Heart left ventricle (tissue), 16 donors: ENCODE results near the gene DNAJB6. TPM values are rescaled to one million over a fixed set of nuclear protein-coding genes. Genes with fewer than 3 reads are reported as not detected.

Experiments used
- ATAC-seq, 4 donors: fragments of 200-7000 bp; cut with Tn5 transposase; one replicate each; pipeline ENCODE4 v1.9.1; 2020 to 2022; ENCODE audit warnings: moderate library complexity in 4 of 4, mild to moderate bottlenecking in 3 of 4, moderate number of reproducible peaks in 1 of 4
- DNase-seq, 5 donors: peaks; one replicate each; pipeline ENCODE4 v3.0.0-alpha.2; 2020
- H3K27ac ChIP-seq, 12 donors: fragments of 200-600 bp; sonication (generic) in 4 of 12; one replicate each; pipeline versions ENCODE4 v1.5.0 to v1.8.0; 2016 to 2022; ENCODE audit warnings: mild to moderate bottlenecking in 2 of 12
- H3K27me3 ChIP-seq, 9 donors: fragments of 200-600 bp; sonication (generic) in 2 of 9; one replicate each; pipeline versions ENCODE4 v1.5.1 to v1.8.0; 2016 to 2022; ENCODE audit warnings: mild to moderate bottlenecking in 3 of 9
- H3K36me3 ChIP-seq, 9 donors: fragments of 200-600 bp; sonication (generic) in 2 of 9; one replicate each; pipeline versions ENCODE4 v1.5.0 to v1.8.0; 2018 to 2022; ENCODE audit warnings: mild to moderate bottlenecking in 2 of 9
- H3K4me1 ChIP-seq, 12 donors: fragments of 200-600 bp; sonication (generic) in 4 of 12; one replicate each; pipeline versions ENCODE4 v1.5.0 to v1.8.0; 2016 to 2022; ENCODE audit warnings: mild to moderate bottlenecking in 3 of 12
- H3K4me3 ChIP-seq, 12 donors: fragments of 200-600 bp; sonication (generic) in 4 of 12; one replicate each; pipeline versions ENCODE4 v1.5.0 to v1.8.0; 2017 to 2022; ENCODE audit warnings: mild to moderate bottlenecking in 9 of 12, moderate library complexity in 4 of 12
- H3K9me3 ChIP-seq, 12 donors: fragments of 200-600 bp; sonication (generic) in 4 of 12; one replicate each; pipeline versions ENCODE4 v1.5.0 to v1.8.0; 2016 to 2022; ENCODE audit warnings: mild to moderate bottlenecking in 1 of 12
- CTCF ChIP-seq, 12 donors: fragments of 200-600 bp; sonication (generic) in 4 of 12; IDR thresholded peaks; one replicate each; pipeline versions ENCODE4 v1.5.0 to v1.8.0; 2018 to 2022; ENCODE audit warnings: antibody characterized with exemption in 12 of 12, mild to moderate bottlenecking in 5 of 12
- POLR2A ChIP-seq, 2 donors: fragments of 450-650 bp; IDR thresholded peaks; one replicate each; pipeline ENCODE4 v1.6.1; 2017; ENCODE audit warnings: antibody characterized with exemption in 2 of 2, mild to moderate bottlenecking in 2 of 2, moderate library complexity in 2 of 2
- WGBS, 4 donors: extraction: QIAGEN DNeasy Blood & Tissue Kit in 2 of 4; methylation state at CpG; one replicate each; pipeline versions ENCODE4 v1.1.5 to v1.1.7; 2013 to 2018; 5-methylcytosine and 5-hydroxymethylcytosine counted together
- intact Hi-C, 10 donors: fragments of 100-400 bp; cut with DNase I; formaldehyde crosslinking; loops; one replicate each; pipeline versions ENCODE4 v1.11.1 to v1.14.2; 2022
- polyA plus RNA-seq, 2 donors: library from polyadenylated mRNA; stranded (reverse); fragments of 200-250 nt; gene quantifications; one replicate each; pipeline ENCODE4 v1.2.3, GENCODE V29; 2013
- total RNA-seq, 9 donors: library from RNA; depleted of rRNA in 2 of 9; stranded (reverse); fragments of >200 nt in 2 of 9; fragmentation: NEBNext Ultra II Directional in 3 of 9; extraction: Animal tissue kit (Norgen Biotek cat#: 25700) in 3 of 9; gene quantifications; one replicate each; pipeline versions ENCODE4 v1.1.0 to v1.2.4, GENCODE V29; 2016 to 2023
- donor health status: ischemic (EF 13 %, LVEDD 7.1; RV severe dilation, severe dysfunction).
- donor health status: healthy with polysubstance abuse.
- donor health status: DM: no; HTN: yes; CAD: no.
- donor health status: DM: no; HTN: no; CAD: no.
- donor health status: ischemic (EF 25% LVEDD 6.9; RV normal size, moderate dysfunction).
- donor health status: ischemic (EF 25% LVEDD 5.7; RV mildly dilated, moderate dysfunction).
- donor health status: healthy.
- donor health status: DM: yes; HTN: yes; CAD: no.
- donor health status: ischemic (EF 35%, LVEDD 5.7; RV mildly dilated, moderate dysfunction).
- donor health status: nonischemic (EF 11% LVEDD 7.7; RV severe dilation, severe dysfunction).
- donor health status: DM: yes; HTN: yes; CAD: no.
- donor health status: PGD.
- donor health status: ischemic (EF 29% LVEDD 5.4; RV normal size, mild dysfunction).
- donor health status: nonischemic (EF 23%, LVEDD 6.1; RV moderate dilation, normal function).

Gene DNAJB6
- total and polyA plus RNA-seq, 11 donors, result 118 to 237 (median 162) TPM

- ATAC-seq (no peak), DNase-seq (no peak)
- Histone ChIP-seq H3K27me3 (peaks cover 0 to 24% (median 4%) of the 10 kb centered on the region in 9 donors), H3K27ac (no peak overlapping the region), H3K4me1 (no peaks in the 10 kb centered on the region), H3K36me3 (no peaks in the 10 kb centered on the region), H3K9me3 (peaks cover 0 to 12% (median 3%) of the 10 kb centered on the region in 12 donors), H3K4me3 (no peak overlapping the region)
- WGBS, 4 donors, result 57 to 66% (median 59%) methylated on average over 27 of the region's 27 CpGs
- no peak for TF ChIP-seq CTCF (IDR thresholded peaks at IDR 0.05)
- intact Hi-C loops, result no loop called here
Measured at GRCh38 chr7:157457355-157458253, 120.8 kb downstream of the DNAJB6 start.

DNA sequence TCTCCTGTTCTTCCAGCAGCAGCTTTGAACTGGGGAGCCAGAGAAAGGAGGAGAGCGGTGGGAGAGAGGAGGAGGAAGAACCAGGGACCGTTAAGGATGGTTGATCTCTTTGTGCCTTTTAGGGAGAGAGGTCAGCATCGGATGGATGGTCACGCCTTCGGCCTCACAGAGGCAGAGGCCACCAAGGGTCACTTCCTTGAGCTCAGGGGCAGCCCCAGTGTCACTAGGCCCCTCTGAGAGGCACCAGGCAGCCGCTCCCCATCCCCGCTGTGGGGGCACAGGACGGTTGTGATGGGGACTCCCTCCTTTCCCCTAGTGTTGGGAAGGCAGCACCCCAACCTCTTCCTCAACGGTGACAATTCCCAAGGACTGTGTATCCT is 121.4 kb downstream of the DNAJB6 start:
- peaks cover 0 to 24% (median 4%) of the 10 kb centered on the region in 9 donors for H3K27me3 ChIP-seq
- no peak overlapping the region for H3K27ac ChIP-seq
- no peak overlapping the region for H3K4me3 ChIP-seq
- no peaks in the 10 kb centered on the region for H3K4me1 ChIP-seq
- H3K9me3 ChIP-seq, result peaks cover 0 to 9% (median 2%) of the 10 kb centered on the region in 12 donors
- WGBS, 4 donors, result 72 to 90% (median 85%) methylated on average over 9 of the region's 9 CpGs
- intact Hi-C loops, result no loop called here
- DNase-seq (no peak), ATAC-seq (no peak)
- no peaks in the 10 kb centered on the region for H3K36me3 ChIP-seq
- TF ChIP-seq CTCF (IDR thresholded peaks at IDR 0.05) (no peak), POLR2A (IDR thresholded peaks at IDR 0.05) (no peak)

DNA sequence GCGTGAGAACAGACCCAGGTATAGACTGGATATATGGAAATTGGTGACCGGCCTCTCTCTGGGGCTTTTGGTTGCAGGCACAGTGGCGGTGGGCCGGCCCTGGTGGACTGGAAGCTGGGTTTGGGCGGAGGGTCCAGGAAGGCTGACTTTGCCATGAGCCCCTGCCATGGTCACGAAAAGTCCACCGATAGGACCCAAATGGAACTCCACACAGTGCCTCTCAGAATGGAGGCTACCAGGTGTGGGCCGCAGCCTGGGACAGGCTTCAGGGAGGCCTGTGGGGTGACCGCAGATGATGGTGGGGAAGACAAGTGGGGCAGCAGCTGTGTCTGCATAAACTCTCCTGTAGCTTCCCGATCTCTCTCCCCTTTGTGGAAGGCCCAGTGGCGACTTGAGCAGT is 123.2 kb downstream of the DNAJB6 start:
- H3K27ac ChIP-seq, result no peak overlapping the region
- TF ChIP-seq POLR2A (IDR thresholded peaks at IDR 0.05) (no peak), CTCF (IDR thresholded peaks at IDR 0.05) (no peak)
- H3K9me3 ChIP-seq, result no peaks in the 10 kb centered on the region
- H3K27me3 ChIP-seq, result peaks cover 0 to 35% (median 12%) of the 10 kb centered on the region in 9 donors
- H3K4me3 ChIP-seq, result no peak overlapping the region
- intact Hi-C loops, result no loop called here
- ATAC-seq, result no peak
- WGBS, 4 donors, result 87 to 94% (median 92%) methylated on average over 10 to 11 of the region's 11 CpGs
- DNase-seq, result no peak
- H3K4me1 ChIP-seq, result no peaks in the 10 kb centered on the region
- no peaks in the 10 kb centered on the region for H3K36me3 ChIP-seq

DNA sequence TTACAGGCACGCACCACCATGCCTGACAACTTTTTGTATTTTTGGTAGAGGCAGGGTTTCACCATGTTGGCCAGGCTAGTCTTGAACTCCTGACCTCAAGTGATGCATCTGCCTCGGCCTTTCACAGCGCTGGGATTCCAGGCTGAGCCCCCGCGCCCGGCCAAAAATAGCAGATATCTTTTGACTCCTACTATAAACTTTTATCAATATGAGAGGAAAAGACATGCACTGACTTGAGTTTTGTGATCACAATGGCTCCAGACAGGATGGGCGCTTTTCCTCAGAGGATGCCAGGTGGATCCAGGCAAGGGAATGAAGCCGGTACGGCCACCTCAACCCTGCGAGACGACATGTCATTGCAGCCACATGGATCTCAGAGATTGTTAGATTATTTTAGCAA is 123.9 kb downstream of the DNAJB6 start:
- no peak for ATAC-seq
- intact Hi-C loops, result no loop called here
- Histone ChIP-seq H3K27ac (no peak overlapping the region), H3K9me3 (no peaks in the 10 kb centered on the region), H3K36me3 (no peaks in the 10 kb centered on the region), H3K4me1 (no peaks in the 10 kb centered on the region), H3K27me3 (peaks cover 0 to 43% (median 17%) of the 10 kb centered on the region in 9 donors), H3K4me3 (no peak overlapping the region)
- WGBS, 4 donors, result 58 to 70% (median 68%) methylated on average over 11 of the region's 11 CpGs
- DNase-seq, result no peak
- TF ChIP-seq POLR2A (IDR thresholded peaks at IDR 0.05) (no peak), CTCF (IDR thresholded peaks at IDR 0.05) (no peak)
